Kidney (tissue), 14 donors: ENCODE measurements around the gene LATS2. TPM values are rescaled to one million over a fixed set of nuclear protein-coding genes. Genes with fewer than 3 reads are reported as not detected.

Source experiments
- DNase-seq, 5 donors: peaks; one replicate each; pipeline ENCODE4 v3.0.0-alpha.2; 2013 to 2020
- FAIRE-seq: peaks from 2 replicates; lab custom pipeline; 2012; peaks lifted over from hg19 to GRCh38; lab: Jason Lieb, UNC
- H3K27ac ChIP-seq, 2 donors: one replicate each; pipeline ENCODE4 v1.7.0; 2013; ENCODE audit warnings: low read depth in 2 of 2, low read length in 2 of 2, inconsistent platforms in 1 of 2
- H3K27me3 ChIP-seq: one replicate; pipeline ENCODE4 v1.7.1; 2013; ENCODE audit warnings: low read length, inconsistent platforms; ENCODE audit not compliant: control insufficient read depth, insufficient read depth
- H3K36me3 ChIP-seq, 3 donors: one replicate each; pipeline versions ENCODE4 v1.7.0 to v1.7.1; 2013; ENCODE audit warnings: low read length in 3 of 3, control low read depth in 1 of 3, inconsistent platforms in 1 of 3; ENCODE audit not compliant: insufficient read depth in 3 of 3, control insufficient read depth in 2 of 3
- H3K4me1 ChIP-seq, 3 donors: one replicate each; pipeline versions ENCODE4 v1.7.0 to v1.7.1; 2013; ENCODE audit warnings: low read length in 3 of 3, inconsistent platforms in 1 of 3, low read depth in 1 of 3; ENCODE audit not compliant: control insufficient read depth in 2 of 3, insufficient read depth in 2 of 3
- H3K4me3 ChIP-seq, 3 donors: one replicate each; pipeline versions ENCODE4 v1.7.0 to v1.8.1; 2013; ENCODE audit warnings: low read length in 3 of 3, control low read depth in 1 of 3, inconsistent platforms in 1 of 3
- H3K9ac ChIP-seq, 3 donors: one replicate each; pipeline versions ENCODE4 v1.7.0 to v1.7.1; 2013; ENCODE audit warnings: low read length in 3 of 3, control low read depth in 1 of 3, inconsistent platforms in 1 of 3
- H3K9me3 ChIP-seq, 3 donors: one replicate each; pipeline versions ENCODE4 v1.7.0 to v1.7.1; 2013; ENCODE audit warnings: low read length in 3 of 3, control low read depth in 1 of 3, inconsistent platforms in 1 of 3; ENCODE audit not compliant: control insufficient read depth in 2 of 3, insufficient read depth in 1 of 3
- CTCF ChIP-seq: IDR thresholded peaks from 3 replicates; pipeline ENCODE4 v1.5.1; 2012; ENCODE audit warnings: mild to moderate bottlenecking, moderate library complexity, borderline replicate concordance; ENCODE audit not compliant: insufficient read depth; ENCODE audit errors: extremely low read depth
- intact Hi-C: fragments of 100-400 bp; cut with DNase I; formaldehyde crosslinking; loops from one replicate; pipeline ENCODE4 v1.11.1; 2022
- polyA plus RNA-seq: library from polyadenylated mRNA; stranded (reverse); fragments of 350-450 nt; fragmentation: Illumina TruSeq; extraction: RNeasy Lipid Tissue Mini Kit (QIAGEN cat#74804); gene quantifications from one replicate; pipeline ENCODE4 v1.2.3, GENCODE V29; 2014; ENCODE audit warnings: low read depth, low replicate concordance; ENCODE audit not compliant: insufficient read depth
- total RNA-seq: library from RNA; stranded (reverse); fragmentation: NEBNext Ultra II Directional; extraction: Animal tissue kit (Norgen Biotek cat#: 25700); gene quantifications from one replicate; pipeline ENCODE4 v1.2.1, GENCODE V29; 2021
- donor health status: control.
- donor health status: control.
- donor health status: control.
- donor health status: control.
- donor health status: control.
- donor health status: DM: yes; HTN: yes; CAD: no.
- donor health status: Normal renal cell carcinoma (clear cell type).

Gene LATS2
- total and polyA plus RNA-seq, 2 donors from 2014 or later = 5.5 to 26.3 TPM

DNA sequence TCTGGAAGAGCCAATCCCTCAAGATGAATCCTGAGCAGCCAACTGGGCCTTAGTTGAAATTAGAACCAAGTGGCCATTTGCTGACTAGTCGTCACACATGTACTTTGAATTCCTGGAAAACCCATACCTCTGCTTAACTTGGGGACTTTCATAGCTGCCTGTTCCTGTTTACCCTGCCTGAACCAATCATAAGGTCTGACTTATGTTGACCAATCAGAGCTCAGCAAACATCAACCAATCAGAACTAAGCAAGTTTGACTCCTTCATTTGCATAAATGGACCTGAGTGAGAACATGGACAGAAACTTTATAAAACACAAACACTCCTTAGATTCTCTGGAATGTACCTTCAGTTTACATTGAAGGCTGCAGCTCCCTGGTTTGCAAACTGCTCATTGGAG lies 50.8 kb downstream of the LATS2 start:
- no peaks in the 10 kb centered on the region for H3K27me3 ChIP-seq
- H3K9ac ChIP-seq = no peak overlapping the region
- DNase-seq (peak in 2 of 5 donors; percentile 13 to 43), FAIRE-seq (no peak)
- intact Hi-C loops = no loop called here
- no peaks in the 10 kb centered on the region for H3K9me3 ChIP-seq
- peak overlapping the region; percentile 47 to 69 for H3K27ac ChIP-seq
- no peaks in the 10 kb centered on the region for H3K36me3 ChIP-seq
- H3K4me1 ChIP-seq = peaks cover 2 to 60% (median 43%) of the 10 kb centered on the region in 3 donors
- no peak for TF ChIP-seq CTCF
- H3K4me3 ChIP-seq = no peak overlapping the region

DNA sequence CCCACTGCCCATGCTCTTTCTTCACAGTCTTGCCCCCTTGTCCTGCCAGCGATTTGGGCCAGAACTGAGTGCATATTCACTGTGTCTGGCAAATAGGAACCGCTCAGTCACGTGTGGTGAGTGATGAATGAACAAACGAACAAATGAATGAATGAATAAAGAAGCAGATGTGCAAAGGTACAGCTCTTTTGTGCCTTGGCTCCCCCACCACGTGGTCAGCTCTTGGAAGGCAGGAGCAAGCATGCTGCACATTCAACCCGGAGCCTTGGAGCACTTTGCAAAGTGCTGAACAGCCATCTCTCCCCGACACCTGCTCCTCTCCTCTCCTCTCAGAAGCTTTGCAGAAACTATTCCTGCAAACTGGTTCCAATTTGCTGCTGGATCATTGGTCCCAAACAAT lies 52.4 kb downstream of the LATS2 start:
- peak in 1 of 5 donors; percentile 23 for DNase-seq
- intact Hi-C loops = no loop called here
- H3K9ac ChIP-seq = no peak overlapping the region

DNA sequence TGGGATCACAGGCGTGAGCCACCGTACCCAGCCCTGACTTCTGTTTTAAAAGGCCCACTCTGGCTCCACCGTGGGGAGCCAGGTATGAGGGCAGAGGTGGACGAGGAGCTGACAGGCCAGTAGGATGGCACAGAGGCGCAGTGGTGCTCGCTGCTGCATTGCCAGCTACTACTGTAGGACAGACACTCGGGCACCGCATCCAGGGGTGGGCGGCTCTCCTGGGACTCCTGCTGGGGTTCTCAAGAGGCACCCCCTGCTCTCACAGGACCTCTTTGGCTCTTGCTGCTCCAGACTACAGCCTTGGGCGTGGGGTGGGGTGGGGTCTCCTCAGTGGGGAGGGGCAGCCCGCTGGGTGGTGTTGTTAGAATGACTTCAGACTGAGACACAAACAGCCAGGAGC lies 53.4 kb downstream of the LATS2 start:
- Histone ChIP-seq H3K27ac (no peak overlapping the region), H3K4me3 (no peak overlapping the region), H3K9me3 (no peaks in the 10 kb centered on the region), H3K27me3 (no peaks in the 10 kb centered on the region), H3K4me1 (peaks cover 0 to 42% (median 30%) of the 10 kb centered on the region in 3 donors), H3K36me3 (no peaks in the 10 kb centered on the region), H3K9ac (no peak overlapping the region)
- DNase-seq (peak in 1 of 5 donors; percentile 34), FAIRE-seq (no peak)
- TF ChIP-seq CTCF = no peak
- intact Hi-C loops = no loop called here

More for the DNA sequence above, 52.4 kb downstream of the LATS2 start:
- no peaks in the 10 kb centered on the region for H3K27me3 ChIP-seq
- no peaks in the 10 kb centered on the region for H3K9me3 ChIP-seq
- no peak for FAIRE-seq
- no peak for TF ChIP-seq CTCF
- H3K27ac ChIP-seq = peak overlapping the region in 1 of 2 donors; percentile 15
- no peak overlapping the region for H3K4me3 ChIP-seq
- H3K36me3 ChIP-seq = no peaks in the 10 kb centered on the region
- H3K4me1 ChIP-seq = peaks cover 0 to 52% (median 39%) of the 10 kb centered on the region in 3 donors
